Bronchial epithelial cell (primary cell): ENCODE data around the gene VSTM2L. TPM values are rescaled to one million over a fixed set of nuclear protein-coding genes. Genes with fewer than 3 reads are reported as not detected.

Experiments
- DNase-seq: peaks from one replicate; pipeline ENCODE4 v3.0.0-alpha.2; 2010; ENCODE audit warnings: low read depth
- FAIRE-seq: peaks from 2 replicates; lab custom pipeline; 2011; peaks lifted over from hg19 to GRCh38; lab: Jason Lieb, UNC
- H3K27me3 ChIP-seq: 2 replicates; pipeline ENCODE4 v1.5.1; 2011; ENCODE audit warnings: low read length; ENCODE audit not compliant: control insufficient read depth, insufficient read depth
- H3K36me3 ChIP-seq: 2 replicates; pipeline ENCODE4 v1.5.1; 2011; ENCODE audit warnings: low read length; ENCODE audit not compliant: control insufficient read depth, insufficient read depth
- H3K4me3 ChIP-seq: 2 replicates; pipeline ENCODE4 v1.5.1; 2011; ENCODE audit warnings: mild to moderate bottlenecking, low read depth, low read length, control low read depth
- total RNA-seq: library from RNA; depleted of rRNA; stranded (reverse); fragments of >200 nt; gene quantifications from 2 replicates; pipeline ENCODE4 v1.2.1, GENCODE V29; 2014
- TF ChIP-seq, protein P1 (sequence below): IDR thresholded peaks from 2 replicates; pipeline ENCODE4 v1.5.1; 2011; ENCODE audit warnings: mild to moderate bottlenecking, moderate library complexity, low read length, control low read depth, inconsistent platforms; ENCODE audit not compliant: insufficient read depth, severe bottlenecking

Gene VSTM2L
- total RNA-seq, 1 donor from 2014 or later: 5.0 TPM

DNA sequence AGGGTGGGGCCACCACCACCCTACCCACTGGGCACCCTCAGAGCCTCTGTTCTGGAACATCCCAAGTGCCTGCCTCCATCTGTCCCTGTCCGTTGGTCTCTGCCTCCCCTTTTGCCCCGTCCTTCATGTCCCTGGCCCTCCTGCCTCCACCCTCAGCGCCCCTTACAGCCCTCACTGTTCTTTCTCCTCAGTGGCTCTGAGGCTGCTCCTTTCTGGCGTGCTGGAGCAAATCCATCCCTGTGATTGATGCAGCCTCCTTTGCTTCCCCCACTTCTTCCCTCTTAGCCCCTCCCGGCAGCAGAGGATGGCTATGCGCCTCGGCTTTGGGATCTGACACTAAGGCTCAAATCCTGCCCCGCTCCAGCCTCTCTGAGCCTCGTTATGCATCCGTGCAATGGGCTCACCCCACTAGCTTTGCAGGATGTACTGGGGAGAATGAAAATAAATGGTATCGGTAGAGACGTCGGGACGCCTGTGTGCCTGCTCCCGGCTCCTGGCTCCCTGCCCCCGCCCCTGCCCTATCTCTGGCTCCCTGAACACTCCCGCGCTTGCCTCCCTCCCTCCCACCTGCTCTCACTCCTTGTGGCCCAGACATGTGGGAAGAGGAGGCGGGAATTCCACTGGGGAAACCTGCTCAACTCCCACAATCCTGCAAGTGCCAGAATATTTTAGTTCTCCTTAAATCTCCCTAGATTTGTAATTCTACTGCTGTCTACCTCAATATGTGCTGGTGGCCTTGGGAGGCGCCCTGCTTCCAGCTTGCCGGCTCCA is 13.1 kb downstream of the VSTM2L start:
- no peak overlapping the region for H3K4me3 ChIP-seq
- no peak for DNase-seq
- no peak for FAIRE-seq
- no peaks in the 10 kb centered on the region for H3K27me3 ChIP-seq
- H3K36me3 ChIP-seq: no peaks in the 10 kb centered on the region
- TF ChIP-seq, protein P1, sequence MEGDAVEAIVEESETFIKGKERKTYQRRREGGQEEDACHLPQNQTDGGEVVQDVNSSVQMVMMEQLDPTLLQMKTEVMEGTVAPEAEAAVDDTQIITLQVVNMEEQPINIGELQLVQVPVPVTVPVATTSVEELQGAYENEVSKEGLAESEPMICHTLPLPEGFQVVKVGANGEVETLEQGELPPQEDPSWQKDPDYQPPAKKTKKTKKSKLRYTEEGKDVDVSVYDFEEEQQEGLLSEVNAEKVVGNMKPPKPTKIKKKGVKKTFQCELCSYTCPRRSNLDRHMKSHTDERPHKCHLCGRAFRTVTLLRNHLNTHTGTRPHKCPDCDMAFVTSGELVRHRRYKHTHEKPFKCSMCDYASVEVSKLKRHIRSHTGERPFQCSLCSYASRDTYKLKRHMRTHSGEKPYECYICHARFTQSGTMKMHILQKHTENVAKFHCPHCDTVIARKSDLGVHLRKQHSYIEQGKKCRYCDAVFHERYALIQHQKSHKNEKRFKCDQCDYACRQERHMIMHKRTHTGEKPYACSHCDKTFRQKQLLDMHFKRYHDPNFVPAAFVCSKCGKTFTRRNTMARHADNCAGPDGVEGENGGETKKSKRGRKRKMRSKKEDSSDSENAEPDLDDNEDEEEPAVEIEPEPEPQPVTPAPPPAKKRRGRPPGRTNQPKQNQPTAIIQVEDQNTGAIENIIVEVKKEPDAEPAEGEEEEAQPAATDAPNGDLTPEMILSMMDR: no peak

DNA sequence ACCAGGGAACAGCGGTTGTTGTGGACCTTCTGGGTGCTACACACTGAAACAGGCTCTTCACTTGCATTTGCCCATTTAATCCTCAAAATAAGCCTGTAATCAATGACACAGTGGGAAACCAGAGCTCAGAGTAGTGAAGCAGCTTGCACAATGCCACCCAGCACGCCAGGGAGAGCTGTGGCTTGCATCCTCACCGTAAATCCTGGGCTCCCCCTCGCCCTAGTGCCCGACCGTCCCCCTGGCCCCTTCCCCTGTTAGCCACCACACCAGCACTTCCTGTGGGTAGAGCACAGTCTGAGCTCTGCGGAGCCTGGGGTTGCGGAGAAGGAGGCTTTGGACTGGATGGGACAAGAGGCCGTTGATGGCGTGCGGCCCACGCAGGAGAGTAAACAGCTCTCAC is 14.5 kb downstream of the VSTM2L start:
- Histone ChIP-seq H3K36me3 (no peaks in the 10 kb centered on the region), H3K4me3 (no peak overlapping the region), H3K27me3 (no peaks in the 10 kb centered on the region)
- TF ChIP-seq, protein P1: no peak
- DNase-seq (no peak), FAIRE-seq (no peak)

- TF ChIP-seq, protein P1: no peak
- Histone ChIP-seq H3K4me3 (no peak overlapping the region), H3K27me3 (no peaks in the 10 kb centered on the region), H3K36me3 (no peaks in the 10 kb centered on the region)
- FAIRE-seq: no peak
- DNase-seq: no peak
Measured at GRCh38 chr20:37918035-37918434, 15.1 kb downstream of the VSTM2L start.

- Histone ChIP-seq H3K27me3 (no peaks in the 10 kb centered on the region), H3K4me3 (no peak overlapping the region), H3K36me3 (no peaks in the 10 kb centered on the region)
- FAIRE-seq (no peak), DNase-seq (no peak)
- TF ChIP-seq, protein P1: no peak
Measured at GRCh38 chr20:37919389-37920040, 16.6 kb downstream of the VSTM2L start.

- DNase-seq (no peak), FAIRE-seq (no peak)
- TF ChIP-seq, protein P1: no peak
- Histone ChIP-seq H3K4me3 (no peak overlapping the region), H3K36me3 (no peaks in the 10 kb centered on the region), H3K27me3 (no peaks in the 10 kb centered on the region)
Measured at GRCh38 chr20:37920270-37920669, 17.3 kb downstream of the VSTM2L start.
